GM21576 (cell line): ENCODE measurements around the gene PRPF19.
A peak's percentile ranks its signal among the peaks of the same experiment; 100 is the strongest.

Source experiments
- ATAC-seq: cut with Tn5 transposase; IDR thresholded peaks from one replicate; pipeline ENCODE4 v1.9.1; 2021; ENCODE audit warnings: mild to moderate bottlenecking, moderate library complexity; ENCODE audit not compliant: unreplicated experiment

PRPF19 gene

DNA sequence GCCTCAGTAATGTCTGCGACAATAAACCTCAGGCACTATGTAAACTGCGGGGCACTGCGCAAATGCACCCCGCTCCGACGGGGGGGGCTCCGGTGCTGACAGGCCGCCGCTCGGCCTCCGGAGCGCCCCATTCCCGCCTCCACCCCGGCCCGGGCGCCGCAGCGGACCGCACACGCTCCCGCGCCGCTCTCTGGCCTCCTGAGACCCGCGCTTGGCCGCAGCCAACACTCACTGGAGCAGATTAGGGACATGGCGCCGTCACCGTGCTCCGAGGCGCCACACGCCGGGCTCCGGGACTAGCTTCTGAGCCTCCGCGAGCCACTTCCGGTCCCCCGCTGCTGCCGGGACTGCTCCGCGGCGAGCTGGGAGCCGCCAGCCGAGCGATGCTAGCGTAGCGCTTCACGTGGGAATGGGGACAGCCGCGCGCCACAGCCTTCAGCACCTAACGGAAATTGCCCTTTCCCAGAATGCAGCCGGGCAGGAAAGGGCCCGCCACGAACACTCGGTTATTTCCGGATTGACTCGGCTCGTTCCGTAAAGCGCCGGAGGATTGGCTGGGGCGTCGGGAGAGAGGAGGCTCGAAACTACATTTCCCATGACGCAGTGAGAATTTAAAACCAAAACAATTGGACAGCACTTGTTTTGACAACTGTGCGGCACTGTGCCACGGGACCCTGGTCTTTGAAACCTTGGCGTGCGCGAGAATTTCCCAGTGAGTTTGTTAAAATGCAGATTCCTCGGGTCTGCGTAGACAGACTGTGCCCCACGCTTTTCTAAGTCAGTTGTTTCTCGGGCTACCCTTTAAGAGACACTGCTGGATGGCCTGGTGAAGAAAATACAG is at the start of gene PRPF19:
Gene PRPF19 (minus strand): TSS at position 454 of the 841 bp plus-strand sequence. CDS start 203 bp downstream, at position 251.
- ATAC-seq: peak; percentile 75

- ATAC-seq: no peak
These were observed 49.2 kb upstream of the PRPF19 start for GRCh38 chr11:60955571-60955970.

- ATAC-seq: no peak
These were observed 48.0 kb upstream of the PRPF19 start for GRCh38 chr11:60954421-60954820.

DNA sequence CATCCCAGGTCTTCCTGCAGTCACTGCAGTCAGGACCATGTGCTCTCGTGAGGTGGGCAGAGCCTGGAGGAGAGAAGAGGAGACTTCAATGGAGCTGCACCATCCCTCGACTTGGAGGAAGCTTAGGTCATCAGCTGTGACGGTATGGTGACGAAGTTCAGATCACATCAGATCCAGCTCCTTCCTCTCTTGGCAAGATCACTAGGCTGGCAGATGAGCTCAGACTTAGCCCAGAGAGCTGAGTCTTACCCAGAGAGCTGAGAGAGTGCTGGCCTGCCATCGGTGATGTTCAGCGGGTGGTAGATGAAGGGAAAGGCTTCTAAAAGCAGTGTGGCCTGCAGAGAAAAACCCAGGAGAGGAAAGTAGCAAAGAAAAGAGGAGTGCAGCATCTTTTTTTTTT is 47.4 kb upstream of the PRPF19 start:
- ATAC-seq: no peak

- no peak for ATAC-seq
These were observed 46.4 kb upstream of the PRPF19 start for GRCh38 chr11:60952742-60953170.

DNA sequence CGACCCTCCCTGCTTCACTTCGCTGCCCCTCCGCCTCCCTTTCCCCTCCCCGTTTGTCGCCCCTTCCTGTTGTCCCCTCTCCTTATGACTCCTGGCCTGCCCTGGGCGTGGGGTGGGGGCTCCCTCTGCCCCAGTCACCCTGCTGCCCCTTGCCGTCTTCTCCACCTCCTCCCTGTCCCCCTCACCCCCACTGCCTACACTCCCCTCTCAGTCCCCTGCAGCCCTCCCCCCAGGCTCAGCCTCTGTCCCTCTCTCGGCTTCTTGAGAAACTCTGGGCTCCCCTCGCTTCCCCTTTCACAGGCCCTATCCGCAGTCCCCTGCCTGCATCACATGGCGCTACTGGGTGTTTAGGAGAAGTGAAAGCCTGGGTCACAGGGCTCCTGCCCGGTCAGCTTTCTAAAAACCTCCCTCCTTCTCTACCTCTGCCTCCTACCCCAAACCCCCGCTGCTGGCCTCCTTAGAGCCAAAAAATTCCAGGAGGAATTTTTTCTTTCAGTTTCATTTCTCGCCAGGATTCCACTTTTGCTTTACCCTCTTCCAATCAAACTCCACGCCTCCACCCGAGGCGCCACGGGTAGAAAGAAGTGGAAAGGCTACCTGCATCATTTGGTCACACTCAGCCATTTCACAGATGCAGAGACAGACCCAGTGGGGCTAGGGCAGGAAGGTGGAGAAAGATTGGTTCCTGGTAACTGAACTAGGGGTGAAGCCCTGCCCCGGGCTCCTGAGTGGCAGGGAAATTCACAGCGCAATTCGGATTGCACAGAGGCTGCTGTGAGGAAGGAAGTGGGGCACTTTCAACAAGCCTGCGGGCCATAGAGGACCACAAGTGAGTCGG is 45.7 kb upstream of the PRPF19 start, which contains the start of gene SLC15A3:
Gene SLC15A3 (minus strand): TSS at position 273 of the 838 bp plus-strand sequence. CDS start 625 bp downstream, outside the sequence.
- ATAC-seq: peak; percentile 78

- ATAC-seq: no peak
These were observed 45.2 kb upstream of the PRPF19 start for GRCh38 chr11:60951606-60951903.

DNA sequence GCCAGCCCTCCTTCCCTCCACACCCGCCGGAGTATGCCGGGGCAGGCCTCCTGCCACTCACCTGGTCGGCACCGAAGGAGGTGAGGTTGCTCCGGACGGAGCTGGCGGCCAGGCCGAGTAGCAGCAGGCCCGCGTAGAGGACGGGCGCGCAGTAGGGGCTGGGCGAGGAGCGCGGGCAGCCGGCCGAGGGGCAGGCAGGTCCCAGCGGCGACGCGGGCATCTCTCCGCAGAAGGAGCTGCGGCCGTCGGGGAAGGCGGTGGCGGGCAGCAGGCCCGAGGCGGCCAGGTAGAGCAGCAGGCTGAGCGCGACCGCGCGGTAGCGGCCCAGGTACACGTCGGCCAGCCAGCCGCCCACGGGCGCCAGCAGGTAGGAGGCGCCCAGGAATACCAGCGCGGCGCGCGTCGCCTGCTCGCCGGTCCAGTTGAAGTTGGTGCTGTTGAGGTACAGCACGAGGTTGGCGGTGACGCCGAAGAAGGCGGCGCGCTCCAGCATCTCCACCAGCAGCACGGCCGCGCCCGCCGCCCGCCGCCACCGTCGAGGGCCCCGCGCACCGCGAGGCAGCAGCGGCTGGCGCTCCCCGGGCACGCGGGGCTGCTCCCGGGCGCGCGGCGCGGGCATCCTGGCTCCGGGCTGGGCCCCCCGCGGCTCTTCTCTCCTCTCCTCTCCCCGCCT is 44.7 kb upstream of the PRPF19 start:
- ATAC-seq: no peak

DNA sequence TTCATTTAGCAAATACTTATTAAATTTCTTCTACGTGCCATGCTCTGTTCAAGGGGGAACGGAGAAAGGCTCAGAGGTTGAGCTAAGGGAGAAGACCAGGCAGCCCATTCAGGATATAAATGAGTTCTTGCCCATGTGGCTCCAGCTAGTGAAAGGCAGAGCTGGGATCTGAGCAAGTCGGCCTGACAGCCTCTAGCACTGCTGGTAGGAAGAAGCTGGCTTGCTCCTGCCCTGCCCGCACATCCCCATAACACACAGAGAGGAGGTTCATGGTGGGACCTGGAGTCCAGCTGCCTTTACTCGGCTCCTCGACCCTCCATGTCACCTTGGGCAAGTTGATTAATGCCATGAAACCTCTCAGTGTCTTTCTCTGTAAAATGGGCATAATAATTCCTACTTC is 43.6 kb upstream of the PRPF19 start:
- ATAC-seq: no peak

- no peak for ATAC-seq
These were observed 41.9 kb upstream of the PRPF19 start for GRCh38 chr11:60948250-60948649.

DNA sequence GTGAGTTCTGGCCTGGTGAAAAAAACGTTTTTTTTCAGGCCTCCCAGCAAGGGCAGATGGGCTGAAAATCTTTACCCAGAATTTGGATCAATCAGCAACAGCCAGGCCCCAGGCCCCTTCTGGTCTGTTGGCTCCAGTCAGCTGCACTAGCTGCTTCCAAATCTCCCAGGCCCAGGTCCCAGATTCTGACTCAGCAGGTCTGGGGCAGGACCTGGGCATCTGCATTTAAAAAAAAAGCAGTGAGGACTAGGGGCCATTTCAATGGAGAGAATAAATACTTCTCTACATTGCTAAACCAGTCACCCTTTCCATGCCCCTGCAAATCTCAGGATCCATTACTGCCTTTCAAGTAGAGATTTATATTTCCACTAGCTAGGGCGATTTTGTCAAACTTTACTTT is 41.3 kb upstream of the PRPF19 start:
- no peak for ATAC-seq

- no peak for ATAC-seq
These were observed 40.3 kb upstream of the PRPF19 start for GRCh38 chr11:60946601-60947264.

DNA sequence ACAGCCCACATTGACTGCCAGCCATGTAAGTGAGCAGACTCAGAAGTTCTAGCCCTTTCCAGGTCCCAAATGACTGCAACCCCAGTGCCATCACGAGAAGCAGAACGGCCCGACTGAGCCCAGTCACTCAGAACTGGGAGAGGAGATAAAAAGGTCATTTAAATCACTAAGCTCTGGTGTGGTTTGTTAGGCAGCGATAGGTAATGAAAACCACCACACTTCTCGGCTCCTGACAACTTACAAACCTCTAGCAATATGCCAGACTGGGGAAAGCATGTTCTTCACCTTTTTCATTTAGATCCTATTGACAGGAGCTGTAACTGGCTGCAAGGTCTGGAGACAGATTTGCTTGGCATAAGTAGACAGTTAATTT is 38.9 kb upstream of the PRPF19 start:
- no peak for ATAC-seq

DNA sequence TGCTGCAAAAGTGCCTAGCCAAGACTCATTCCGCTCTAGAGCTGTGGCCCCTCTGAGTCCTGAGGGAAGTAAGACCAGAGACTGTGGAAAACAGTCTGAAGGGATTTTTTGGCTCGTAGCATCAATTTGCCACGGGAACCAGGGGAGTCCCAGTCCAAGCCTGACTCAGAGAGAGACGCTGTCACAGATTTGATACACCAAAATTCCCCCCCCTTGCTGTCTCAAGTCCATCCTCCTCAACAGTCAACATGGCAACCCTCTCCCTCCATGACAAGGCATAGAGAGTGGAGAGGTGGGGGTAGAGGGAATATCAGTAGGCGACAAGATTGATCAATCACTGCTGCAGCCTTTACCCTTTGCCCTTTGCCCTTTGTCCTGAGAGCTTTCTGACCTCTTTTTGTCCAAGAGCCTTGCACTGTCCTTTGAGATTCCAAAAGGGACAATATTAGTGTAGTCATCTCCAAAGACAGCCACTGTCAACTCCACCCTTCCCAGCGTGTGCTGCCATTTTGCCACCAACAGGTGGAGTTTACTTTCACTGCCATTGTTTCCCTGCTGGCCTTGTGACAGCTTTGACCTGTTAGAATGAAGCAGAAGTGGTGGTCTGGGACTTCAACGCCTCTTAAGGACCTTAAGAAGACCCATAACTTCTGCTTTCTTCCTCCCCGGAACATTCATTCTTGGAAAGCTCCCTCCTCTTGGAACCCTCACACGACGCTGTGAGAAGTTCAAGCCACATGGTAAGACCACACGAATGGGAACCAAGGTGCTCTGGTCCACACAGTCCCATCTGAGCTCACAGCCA is 38.3 kb upstream of the PRPF19 start:
- no peak for ATAC-seq

GRCh38 chr11:60942970-60943565 is 36.7 kb upstream of the PRPF19 start:
- ATAC-seq: no peak

DNA sequence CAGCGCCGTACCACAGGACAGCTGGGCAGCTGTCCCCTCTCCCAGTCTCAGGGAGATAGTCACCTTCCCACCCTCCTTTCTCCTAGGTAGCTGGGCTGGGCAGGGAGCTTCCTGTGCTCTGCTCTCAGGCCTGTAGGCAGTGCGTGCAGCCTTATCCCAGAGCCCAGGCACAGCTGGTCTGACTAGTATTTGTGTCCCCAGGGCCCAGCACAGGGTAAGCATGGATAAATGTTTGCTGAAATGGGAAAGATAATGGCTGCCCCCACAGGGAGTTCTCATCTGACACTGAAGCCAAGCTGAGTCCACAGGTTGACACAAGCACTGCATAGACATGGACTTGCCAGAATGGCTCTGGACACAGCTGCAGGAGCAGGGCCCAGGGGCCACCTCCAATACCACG is 35.8 kb upstream of the PRPF19 start:
- ATAC-seq: no peak

DNA sequence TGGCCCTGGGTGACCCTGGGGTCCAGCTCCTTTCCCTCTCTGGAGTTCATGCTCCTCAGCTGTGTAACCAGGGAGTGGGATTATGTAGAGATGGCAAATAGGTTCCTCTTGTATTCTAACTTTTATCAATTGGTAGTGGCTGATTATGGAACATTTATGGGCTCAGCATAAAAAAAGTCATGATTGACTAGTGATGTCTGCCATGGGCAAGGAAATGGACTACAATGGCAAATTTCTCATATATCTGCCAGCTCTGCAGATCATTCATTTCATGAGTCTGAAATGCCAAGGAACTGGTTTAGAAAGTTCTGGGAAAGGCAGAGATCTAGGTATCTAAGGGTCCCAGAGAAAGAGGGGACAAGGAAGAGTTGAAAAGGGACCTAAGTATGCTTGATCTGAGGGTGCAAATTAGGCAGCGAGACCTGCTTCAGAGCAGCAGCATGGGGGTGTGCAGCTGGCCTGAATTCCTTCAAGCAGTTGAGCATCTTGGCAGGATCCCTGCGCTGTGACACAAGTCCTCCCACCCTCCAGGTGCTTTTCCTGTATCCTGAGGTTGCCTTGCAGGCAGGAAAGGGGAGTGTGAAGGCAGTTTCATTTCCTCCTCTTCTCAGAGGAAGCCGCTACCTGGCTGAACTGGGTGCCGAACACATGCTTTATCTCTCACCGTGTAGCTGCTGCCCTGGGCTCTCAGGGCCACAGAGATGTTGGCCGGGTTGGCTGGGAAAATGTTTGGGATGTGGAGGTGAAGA is 35.2 kb upstream of the PRPF19 start:
- no peak for ATAC-seq

GRCh38 chr11:60939855-60940254 is 33.5 kb upstream of the PRPF19 start:
- no peak for ATAC-seq

- no peak for ATAC-seq
These were observed 32.9 kb upstream of the PRPF19 start for GRCh38 chr11:60939301-60939700.
